ENCODE measurements around the gene POPDC3. TPM values are rescaled to one million over a fixed set of nuclear protein-coding genes. Genes with fewer than 3 reads are reported as not detected.

Gene POPDC3
- total and polyA plus RNA-seq, 10 donors, result 0.08 to 0.24 TPM; not detected in 8

DNA sequence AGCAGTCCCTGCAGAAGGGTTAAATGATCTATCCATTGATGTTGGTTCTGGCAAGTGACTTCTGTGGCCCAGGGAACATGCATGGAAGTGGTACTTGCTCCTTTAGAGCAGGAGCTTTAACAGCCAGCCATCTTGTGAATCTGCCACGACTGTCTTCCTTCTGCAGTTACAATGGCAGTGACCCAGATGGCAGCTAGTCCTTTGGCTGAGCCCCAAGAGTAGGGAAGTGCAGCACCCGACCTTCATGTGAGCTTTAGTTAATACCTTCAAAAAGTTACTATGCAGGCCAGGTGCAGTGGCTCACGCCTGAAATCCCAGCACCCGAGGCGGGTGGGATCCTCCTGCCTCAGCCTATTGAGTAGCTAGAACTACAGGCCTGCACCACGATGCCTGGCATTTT, 66.4 kb downstream of the POPDC3 start:
- TF ChIP-seq POLR2A (IDR thresholded peaks at IDR 0.05) (no peak), CTCF (IDR thresholded peaks at IDR 0.05 in 8 of 11, conservative IDR thresholded peaks at IDR 0.05 in 3 of 11) (no peak), POLR2AphosphoS5 (IDR thresholded peaks at IDR 0.05) (no peak)
- Histone ChIP-seq H3K36me3 (no peaks in the 10 kb centered on the region), H3K4me3 (no peak overlapping the region), H3K9me3 (no peaks in the 10 kb centered on the region), H3K27ac (no peak overlapping the region), H3K27me3 (replicated peaks in 1 of 7) (peaks cover 0 to 11% (median 0%) of the 10 kb centered on the region in 7 donors), H3K4me1 (no peaks in the 10 kb centered on the region)
- intact Hi-C loops (cut with DNase I; ENCODE audit: low total_unique reads), result no loop called here
- 79 to 89% (median 80%) methylated on average over 6 of the region's 6 CpGs for WGBS, 5 donors
- no peak for DNase-seq

- TF ChIP-seq POLR2A (IDR thresholded peaks at IDR 0.05), result no peak
- 84 to 97% (median 86%) methylated on average over 1 of the region's 1 CpG for WGBS, 5 donors
- intact Hi-C loops (cut with DNase I; ENCODE audit: low total_unique reads), result no loop called here
- Histone ChIP-seq H3K9me3 (no peaks in the 10 kb centered on the region), H3K4me3 (no peak overlapping the region), H3K4me1 (no peaks in the 10 kb centered on the region), H3K36me3 (no peaks in the 10 kb centered on the region), H3K27ac (no peak overlapping the region), H3K27me3 (replicated peaks in 1 of 7) (peaks cover 0 to 11% (median 0%) of the 10 kb centered on the region in 7 donors)
- no peak for DNase-seq
These were observed 67.2 kb downstream of the POPDC3 start for GRCh38 chr6:105112577-105112976.

GRCh38 chr6:105111871-105112270, 67.9 kb downstream of the POPDC3 start:
- WGBS, 5 donors, result 86 to 98% (median 93%) methylated on average over 2 of the region's 2 CpGs
- Histone ChIP-seq H3K27me3 (replicated peaks in 1 of 7) (peaks cover 0 to 7% (median 0%) of the 10 kb centered on the region in 7 donors), H3K4me1 (no peaks in the 10 kb centered on the region), H3K36me3 (no peaks in the 10 kb centered on the region), H3K27ac (no peak overlapping the region), H3K4me3 (no peak overlapping the region), H3K9me3 (no peaks in the 10 kb centered on the region)
- DNase-seq, result no peak
- TF ChIP-seq CTCF (IDR thresholded peaks at IDR 0.05 in 8 of 11, conservative IDR thresholded peaks at IDR 0.05 in 3 of 11) (no peak), POLR2AphosphoS5 (IDR thresholded peaks at IDR 0.05) (no peak), POLR2A (IDR thresholded peaks at IDR 0.05) (no peak)
- intact Hi-C loops (cut with DNase I; ENCODE audit: low total_unique reads), result no loop called here

- Histone ChIP-seq H3K4me3 (no peak overlapping the region), H3K4me1 (no peaks in the 10 kb centered on the region), H3K27ac (no peak overlapping the region), H3K27me3 (replicated peaks in 1 of 7) (peaks cover 0 to 7% (median 0%) of the 10 kb centered on the region in 7 donors), H3K36me3 (no peaks in the 10 kb centered on the region), H3K9me3 (no peaks in the 10 kb centered on the region)
- TF ChIP-seq POLR2A (IDR thresholded peaks at IDR 0.05), result no peak
- TF ChIP-seq POLR2AphosphoS5 (IDR thresholded peaks at IDR 0.05), result no peak
- TF ChIP-seq CTCF (IDR thresholded peaks at IDR 0.05 in 8 of 11, conservative IDR thresholded peaks at IDR 0.05 in 3 of 11), result no peak
- intact Hi-C loops (cut with DNase I; ENCODE audit: low total_unique reads), result no loop called here
- DNase-seq, result no peak
- WGBS, 5 donors, result 75 to 86% (median 82%) methylated on average over 3 of the region's 3 CpGs
These were observed 68.7 kb downstream of the POPDC3 start for GRCh38 chr6:105111105-105111504.
